ENCODE results near the gene RUNDC3A. TPM values are rescaled to one million over a fixed set of nuclear protein-coding genes. Genes with fewer than 3 reads are reported as not detected.

Gene RUNDC3A
- total RNA-seq, 1 donor from 2014 or later, result 0.41 TPM

DNA sequence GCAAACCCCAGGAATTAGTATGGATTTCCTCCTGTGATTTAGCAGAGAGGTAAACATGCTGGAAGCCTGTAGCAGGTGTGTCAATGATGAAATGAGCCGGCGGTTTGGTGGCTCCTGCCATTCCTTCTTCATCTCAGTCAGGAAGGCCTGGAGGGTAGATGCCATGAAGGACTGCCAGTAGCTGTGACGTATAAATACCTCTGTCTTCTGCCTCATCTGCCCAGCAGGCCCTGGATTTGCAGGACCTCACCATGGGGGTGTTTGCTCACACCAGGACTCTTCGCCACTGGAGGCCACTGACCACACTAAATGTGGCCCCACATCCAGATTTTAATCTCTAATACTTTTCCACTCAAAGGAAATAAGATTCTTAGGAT, 24.4 kb upstream of the RUNDC3A start:
- H3K9me3 ChIP-seq (replicated peaks), result no peaks in the 10 kb centered on the region
- no peak overlapping the region for H3K27ac ChIP-seq (replicated peaks)
- H3K4me3 ChIP-seq, result no peak overlapping the region
- TF ChIP-seq, protein P1, sequence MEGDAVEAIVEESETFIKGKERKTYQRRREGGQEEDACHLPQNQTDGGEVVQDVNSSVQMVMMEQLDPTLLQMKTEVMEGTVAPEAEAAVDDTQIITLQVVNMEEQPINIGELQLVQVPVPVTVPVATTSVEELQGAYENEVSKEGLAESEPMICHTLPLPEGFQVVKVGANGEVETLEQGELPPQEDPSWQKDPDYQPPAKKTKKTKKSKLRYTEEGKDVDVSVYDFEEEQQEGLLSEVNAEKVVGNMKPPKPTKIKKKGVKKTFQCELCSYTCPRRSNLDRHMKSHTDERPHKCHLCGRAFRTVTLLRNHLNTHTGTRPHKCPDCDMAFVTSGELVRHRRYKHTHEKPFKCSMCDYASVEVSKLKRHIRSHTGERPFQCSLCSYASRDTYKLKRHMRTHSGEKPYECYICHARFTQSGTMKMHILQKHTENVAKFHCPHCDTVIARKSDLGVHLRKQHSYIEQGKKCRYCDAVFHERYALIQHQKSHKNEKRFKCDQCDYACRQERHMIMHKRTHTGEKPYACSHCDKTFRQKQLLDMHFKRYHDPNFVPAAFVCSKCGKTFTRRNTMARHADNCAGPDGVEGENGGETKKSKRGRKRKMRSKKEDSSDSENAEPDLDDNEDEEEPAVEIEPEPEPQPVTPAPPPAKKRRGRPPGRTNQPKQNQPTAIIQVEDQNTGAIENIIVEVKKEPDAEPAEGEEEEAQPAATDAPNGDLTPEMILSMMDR (IDR thresholded peaks at IDR 0.05; ENCODE audit: borderline replicate concordance), result no peak
- peaks cover 17% of the 10 kb centered on the region for H3K4me1 ChIP-seq
- DNase-seq, result no peak
- H3K36me3 ChIP-seq, result no peaks in the 10 kb centered on the region
- intact Hi-C loops (cut with micrococcal nuclease), result no loop called here
- H3K27me3 ChIP-seq (ENCODE audit: low read depth), result peaks cover 4% of the 10 kb centered on the region

DNA sequence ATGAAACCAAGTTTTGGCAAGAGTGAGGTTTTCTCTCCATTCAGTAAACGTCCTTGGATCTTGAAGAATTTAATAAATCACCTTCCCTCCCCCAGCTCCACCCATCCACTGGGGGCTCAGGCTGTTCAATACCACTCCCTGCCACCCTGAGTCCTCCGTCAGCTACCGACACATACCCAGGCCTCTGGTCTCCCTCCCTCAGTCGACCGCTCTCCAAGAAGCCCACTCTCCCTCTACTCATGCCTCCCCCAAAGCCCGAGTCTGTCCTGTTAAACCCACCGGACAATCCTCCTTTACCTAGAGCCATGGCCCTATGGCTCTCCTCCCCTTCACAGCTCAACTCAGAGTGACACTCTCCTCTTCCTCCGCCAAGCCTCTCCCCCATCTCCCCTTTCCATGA, 20.8 kb upstream of the RUNDC3A start:
- TF ChIP-seq, protein P1 (IDR thresholded peaks at IDR 0.05; ENCODE audit: borderline replicate concordance), result no peak

DNA sequence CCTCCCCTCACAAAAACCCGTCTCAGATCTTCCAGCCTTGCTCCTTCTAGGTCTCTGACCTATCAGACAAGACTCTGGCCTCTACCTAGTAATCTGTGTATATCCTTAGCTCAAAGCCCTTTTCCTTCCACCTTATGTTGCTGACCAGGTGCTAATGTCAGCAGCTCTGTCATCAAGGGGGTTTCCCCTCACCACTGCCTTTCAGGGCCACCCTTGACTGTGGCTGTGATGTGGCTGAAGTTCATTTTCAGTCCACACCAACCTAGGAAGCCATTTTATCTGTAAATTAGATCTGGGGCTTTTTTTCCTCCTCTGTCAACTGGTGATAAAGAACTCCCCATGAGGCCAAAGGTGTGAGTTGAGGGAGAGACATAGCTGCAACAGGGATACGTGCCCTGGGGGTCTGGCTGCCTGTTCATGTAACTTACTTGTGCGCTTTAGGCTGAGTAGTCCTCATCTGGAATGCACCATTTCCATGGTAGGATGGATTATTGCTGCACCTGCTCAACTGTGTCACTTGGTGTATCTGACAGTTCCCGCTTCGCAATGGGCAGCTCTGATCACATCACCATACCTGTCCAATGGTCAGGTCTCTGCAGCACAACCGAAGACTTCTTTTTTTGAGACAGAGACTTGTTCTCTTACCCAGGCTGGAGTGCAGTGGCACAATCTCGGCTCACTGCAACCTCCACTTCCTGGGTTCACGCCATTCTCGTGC, 14.7 kb upstream of the RUNDC3A start:
- no peak overlapping the region for H3K4me3 ChIP-seq
- DNase-seq, result no peak
- intact Hi-C loops (cut with micrococcal nuclease), result no loop called here
- H3K27me3 ChIP-seq (ENCODE audit: low read depth), result peaks cover 8% of the 10 kb centered on the region
- no peaks in the 10 kb centered on the region for H3K4me1 ChIP-seq
- no peaks in the 10 kb centered on the region for H3K9me3 ChIP-seq (replicated peaks)
- no peak overlapping the region for H3K27ac ChIP-seq (replicated peaks)
- TF ChIP-seq, protein P1 (IDR thresholded peaks at IDR 0.05; ENCODE audit: borderline replicate concordance), result no peak
- no peaks in the 10 kb centered on the region for H3K36me3 ChIP-seq

More for the DNA sequence above, 20.8 kb upstream of the RUNDC3A start:
- Histone ChIP-seq H3K27ac (replicated peaks) (no peak overlapping the region), H3K9me3 (replicated peaks) (no peaks in the 10 kb centered on the region), H3K36me3 (no peaks in the 10 kb centered on the region), H3K4me3 (no peak overlapping the region), H3K27me3 (ENCODE audit: low read depth) (peaks cover 4% of the 10 kb centered on the region), H3K4me1 (no peaks in the 10 kb centered on the region)
- intact Hi-C loops (cut with micrococcal nuclease), result no loop called here
- DNase-seq, result no peak

DNA sequence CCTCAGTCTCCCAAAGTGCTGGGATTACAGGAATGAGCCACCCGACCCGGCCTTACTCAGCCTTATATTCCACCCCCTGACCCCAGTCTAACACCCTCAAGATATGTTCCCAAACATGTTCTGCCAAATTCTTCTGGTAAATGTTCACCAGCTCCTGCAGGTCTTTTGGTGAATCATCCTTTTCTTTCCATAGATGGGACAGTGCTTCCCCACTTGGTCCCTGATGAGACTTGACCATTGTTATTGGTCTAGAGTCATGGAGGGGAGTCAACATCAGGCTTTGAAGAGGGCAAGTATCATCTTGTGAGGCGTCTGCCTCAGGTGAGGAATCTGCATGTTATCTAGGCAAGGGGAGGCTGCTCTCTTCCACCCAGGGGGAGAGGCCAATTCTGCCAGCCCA, 10.4 kb upstream of the RUNDC3A start:
- H3K27me3 ChIP-seq (ENCODE audit: low read depth), result peaks cover 29% of the 10 kb centered on the region
- no peak overlapping the region for H3K4me3 ChIP-seq
- TF ChIP-seq, protein P1 (IDR thresholded peaks at IDR 0.05; ENCODE audit: borderline replicate concordance), result no peak
- no peaks in the 10 kb centered on the region for H3K9me3 ChIP-seq (replicated peaks)
- no peak for DNase-seq
- no peaks in the 10 kb centered on the region for H3K4me1 ChIP-seq
- H3K36me3 ChIP-seq, result no peaks in the 10 kb centered on the region
- no peak overlapping the region for H3K27ac ChIP-seq (replicated peaks)
- intact Hi-C loops (cut with micrococcal nuclease), result no loop called here

DNA sequence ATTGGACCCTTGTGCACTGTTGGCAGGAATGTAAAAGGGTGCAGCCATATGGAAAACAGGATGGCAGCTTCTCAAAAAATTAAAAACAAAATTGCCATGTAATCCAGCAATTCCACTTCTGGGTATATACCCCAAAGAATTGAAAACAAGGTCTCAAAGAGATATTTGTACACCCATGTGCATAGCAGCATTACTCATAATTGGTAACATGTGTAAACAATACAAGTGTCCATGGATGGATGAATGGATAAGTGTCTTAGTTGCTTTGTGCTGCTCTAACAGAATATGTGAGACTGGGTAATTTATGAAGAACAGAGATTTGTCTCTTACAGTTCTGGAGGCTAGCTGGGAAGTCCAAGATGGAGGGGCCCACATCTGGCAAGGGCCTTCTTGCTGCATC, 3.8 kb upstream of the RUNDC3A start:
- Histone ChIP-seq H3K36me3 (no peaks in the 10 kb centered on the region), H3K27ac (replicated peaks) (no peak overlapping the region), H3K9me3 (replicated peaks) (no peaks in the 10 kb centered on the region), H3K27me3 (ENCODE audit: low read depth) (peaks cover 71% of the 10 kb centered on the region), H3K4me3 (no peak overlapping the region), H3K4me1 (peaks cover 21% of the 10 kb centered on the region)
- TF ChIP-seq, protein P1 (IDR thresholded peaks at IDR 0.05; ENCODE audit: borderline replicate concordance), result no peak
- no peak for DNase-seq
- intact Hi-C loops (cut with micrococcal nuclease), result no loop called here
